ENCODE results near the gene GPATCH1. TPM values are rescaled to one million over a fixed set of nuclear protein-coding genes. Genes with fewer than 3 reads are reported as not detected.

GPATCH1 gene
- total RNA-seq, 1 experiment from 2014 or later: 34.7 TPM

GRCh38 chr19:33064792-33065550 is 16.0 kb upstream of the GPATCH1 start, which contains the start of gene RHPN2:
Gene RHPN2 (minus strand): TSS chr19:33064888. CDS start chr19:33064852, 36 bp downstream.
- BruUV-seq (replicated peaks): no TSS peak
- peak; percentile 88 for ATAC-seq
- H3K36me3 ChIP-seq (ENCODE audit: control insufficient read depth, insufficient read depth, low read length): no peaks in the 10 kb centered on the region; the same call in 1 of the 2 replicates
- ChIA-PET POLR2A (interaction anchor here (0.8 to 1.0 kb wide), 2 partner anchors 9 to 33 kb away, joined by 3 to 7 read pairs; no protein-coding TSS in a partner anchor), CTCF (interaction anchor here (0.6 kb wide), 1 partner anchor 14 kb away, joined by 9 read pairs; no protein-coding TSS in a partner anchor)
- intact Hi-C loops (cut with micrococcal nuclease; ENCODE audit: unreplicated experiment): no loop called here
- peaks cover 62% of the 10 kb centered on the region for H3K4me1 ChIP-seq (ENCODE audit: control insufficient read depth, insufficient read depth, low read length)
- in situ Hi-C loops (cut with HindIII; ENCODE audit: low pct_unique_long_range_greater_than_20kb, low sequenced_read_pairs): no loop called here
- no peaks in the 10 kb centered on the region for H3K9me3 ChIP-seq (ENCODE audit: control insufficient read depth, insufficient read depth, low read depth, low read length)
- peak within 1 kb of the TSS; percentile 71 to 98 for H3K4me3 ChIP-seq (ENCODE audit: low read depth in 2 of 2, low read length in 2 of 2)
- no peak for DNase-seq (ENCODE audit: low read depth, low spot score)
- H3K27me3 ChIP-seq (ENCODE audit: control insufficient read depth, insufficient read depth, low read length): no peaks in the 10 kb centered on the region
- TF ChIP-seq CTCF (IDR thresholded peaks at IDR 0.05): no peak
- no peak; a peak in 1 of 4 replicates for TF ChIP-seq REST (IDR thresholded peaks at IDR 0.05; ENCODE audit: insufficient read depth in 1 of 2, low read depth in 2 of 2, low read length in 1 of 2)
- TF ChIP-seq SIN3A (IDR thresholded peaks at IDR 0.05; ENCODE audit: borderline replicate concordance, insufficient read depth, low read depth, low read length): peak; percentile 8; the same call in 1 of the 2 replicates
- peak; percentile 87 for TF ChIP-seq POLR2AphosphoS5 (IDR thresholded peaks at IDR 0.05; ENCODE audit: low read depth, low read length)
- H3K27ac ChIP-seq (ENCODE audit: low read length): peak within 1 kb of the TSS; percentile 96

GRCh38 chr19:33066543-33066942 is 14.4 kb upstream of the GPATCH1 start:
- Histone ChIP-seq H3K4me1 (ENCODE audit: control insufficient read depth, insufficient read depth, low read length) (peaks cover 56% of the 10 kb centered on the region), H3K27me3 (ENCODE audit: control insufficient read depth, insufficient read depth, low read length) (no peaks in the 10 kb centered on the region), H3K9me3 (ENCODE audit: control insufficient read depth, insufficient read depth, low read depth, low read length) (no peaks in the 10 kb centered on the region), H3K27ac (ENCODE audit: low read length) (peak overlapping the region; percentile 96), H3K36me3 (ENCODE audit: control insufficient read depth, insufficient read depth, low read length) (no peaks in the 10 kb centered on the region; the same call in 1 of the 2 replicates), H3K4me3 (ENCODE audit: low read depth in 2 of 2, low read length in 2 of 2) (peak overlapping the region in 1 of 2 experiments; percentile 79; a peak in 1 of 4 replicates)
- no peak for TF ChIP-seq REST (IDR thresholded peaks at IDR 0.05; ENCODE audit: insufficient read depth in 1 of 2, low read depth in 2 of 2, low read length in 1 of 2)
- no peak for TF ChIP-seq POLR2AphosphoS5 (IDR thresholded peaks at IDR 0.05; ENCODE audit: low read depth, low read length)
- no peak for TF ChIP-seq SIN3A (IDR thresholded peaks at IDR 0.05; ENCODE audit: borderline replicate concordance, insufficient read depth, low read depth, low read length)
- no peak for TF ChIP-seq CTCF (IDR thresholded peaks at IDR 0.05)
- no peak for TF ChIP-seq TCF7L2 (IDR thresholded peaks at IDR 0.05; ENCODE audit: low read depth, low read length)
- intact Hi-C loops (cut with micrococcal nuclease; ENCODE audit: unreplicated experiment) (no loop called here), in situ Hi-C loops (cut with HindIII; ENCODE audit: low pct_unique_long_range_greater_than_20kb, low sequenced_read_pairs) (no loop called here)
- no peak for DNase-seq (ENCODE audit: low read depth, low spot score)
- BruUV-seq (replicated peaks): TSS peak; percentile 93
- CTCF ChIA-PET: no interaction called here
- ATAC-seq: no peak
- POLR2A ChIA-PET: interaction anchor here (0.6 kb wide), 1 partner anchor 13 kb away, joined by 8 read pairs; no protein-coding TSS in a partner anchor
